Activated naive CD4-positive, alpha-beta T cell treated with anti-CD3 and anti-CD28 coated beads for 36 hours (primary cell): ENCODE data around the gene ADCY1. TPM values are rescaled to one million over a fixed set of nuclear protein-coding genes. Genes with fewer than 3 reads are reported as not detected.

Experiments
- CTCF ChIA-PET: fragments of 350-600 bp; sonication (Branson Sonifier 250); formaldehyde crosslinking; loops from one replicate; lab custom pipeline; 2021; ENCODE audit warnings: antibody characterized with exemption; lab: Charles Lee
- DNase-seq: peaks from one replicate; pipeline ENCODE4 v3.0.0-alpha.2; 2020
- H3K27ac Mint-ChIP-seq: one replicate; pipeline ENCODE4 v1.8.0; 2021; ENCODE audit warnings: mild to moderate bottlenecking, mixed read lengths
- H3K27me3 Mint-ChIP-seq: one replicate; pipeline ENCODE4 v1.8.0; 2021; ENCODE audit warnings: low read depth, mixed read lengths
- H3K36me3 Mint-ChIP-seq: one replicate; pipeline ENCODE4 v1.8.0; 2021; ENCODE audit warnings: low read depth, mixed read lengths
- H3K4me1 Mint-ChIP-seq: one replicate; pipeline ENCODE4 v1.8.0; 2021; ENCODE audit warnings: low read depth, mixed read lengths
- H3K4me3 Mint-ChIP-seq: one replicate; pipeline ENCODE4 v1.8.0; 2021; ENCODE audit warnings: mild to moderate bottlenecking, moderate library complexity, mixed read lengths
- H3K9me3 Mint-ChIP-seq: one replicate; pipeline ENCODE4 v1.8.0; 2021; ENCODE audit warnings: mixed read lengths
- intact Hi-C: fragments of 100-400 bp; cut with micrococcal nuclease; formaldehyde crosslinking; loops from one replicate; pipeline ENCODE4 v1.15.1; 2023
- total RNA-seq, 2 experiments: library from RNA; stranded (reverse); gene quantifications; one replicate each; pipeline ENCODE4 v1.2.3, GENCODE V29; 2021

Gene ADCY1
- total RNA-seq, 2 experiments from 2014 or later, result 0.29 to 0.30 TPM

DNA sequence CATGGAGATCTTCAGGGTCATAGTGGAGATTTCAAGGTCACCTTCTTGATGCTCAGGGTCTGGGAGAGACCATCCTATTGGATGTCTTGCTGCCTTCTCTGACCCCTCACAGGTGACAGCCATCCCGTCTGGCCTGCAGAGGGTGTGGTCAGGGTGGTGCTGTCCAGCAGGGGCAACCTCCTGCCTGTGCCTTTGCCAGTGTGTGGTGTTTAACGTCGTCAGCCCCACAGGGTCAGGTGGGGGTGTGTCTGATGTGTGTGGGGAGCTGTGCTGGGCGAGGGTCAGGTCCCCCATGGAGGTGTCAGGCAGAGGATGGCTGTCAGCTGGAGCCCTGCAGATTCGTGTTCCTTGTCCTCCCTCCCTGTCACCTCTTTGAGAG lies 16.5 kb downstream of the ADCY1 start:
- Mint-ChIP-seq H3K9me3 (no peaks in the 10 kb centered on the region), H3K27ac (no peak overlapping the region), H3K27me3 (no peaks in the 10 kb centered on the region), H3K4me3 (no peak overlapping the region), H3K4me1 (no peaks in the 10 kb centered on the region), H3K36me3 (no peaks in the 10 kb centered on the region)
- intact Hi-C loops, result loop anchor here (10.0 kb wide), 1 partner anchor 264 kb away; no protein-coding TSS in a partner anchor
- DNase-seq, result no peak
- CTCF ChIA-PET, result no interaction called here

DNA sequence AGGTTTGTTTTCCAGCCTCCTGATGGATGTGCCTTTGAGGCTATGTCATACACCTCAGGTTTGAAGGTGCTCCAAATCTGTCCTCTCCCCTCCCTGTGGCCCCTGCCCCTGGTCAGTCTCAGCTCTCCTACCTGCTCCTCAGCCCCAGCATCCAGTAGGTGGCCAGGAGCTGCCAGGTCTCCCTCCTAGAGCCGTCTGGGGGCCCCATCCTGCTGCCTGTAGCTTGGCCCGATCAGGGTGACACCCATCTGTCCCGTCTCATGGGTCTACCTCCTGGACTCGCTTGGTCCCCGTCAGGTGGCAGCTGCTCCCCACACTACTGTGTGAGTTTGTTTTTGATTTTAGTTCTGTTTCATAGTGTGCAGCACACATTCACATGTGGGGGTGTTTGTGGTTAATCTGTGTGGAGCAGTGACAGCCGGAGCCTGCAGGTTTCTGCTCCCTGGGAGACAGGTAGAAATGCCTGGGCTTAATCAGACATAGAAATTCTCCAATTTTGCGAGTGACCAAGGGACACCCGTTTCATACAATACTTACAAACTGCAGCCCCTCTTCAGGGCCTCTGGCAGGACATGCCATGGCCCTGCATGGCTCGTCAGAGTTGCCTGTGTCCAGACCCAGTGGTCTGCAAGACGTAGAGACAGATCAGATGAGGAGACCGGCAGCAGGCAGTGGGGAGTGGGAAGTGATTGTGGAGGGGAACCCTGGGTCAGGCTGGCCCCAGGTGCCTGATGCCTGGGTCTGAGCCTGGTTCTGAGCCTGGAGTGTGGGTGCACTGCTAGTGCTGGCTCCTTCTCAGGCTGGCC lies 17.1 kb downstream of the ADCY1 start:
- Mint-ChIP-seq H3K9me3 (no peaks in the 10 kb centered on the region), H3K4me3 (no peak overlapping the region), H3K27me3 (no peaks in the 10 kb centered on the region), H3K36me3 (no peaks in the 10 kb centered on the region), H3K27ac (no peak overlapping the region), H3K4me1 (no peaks in the 10 kb centered on the region)
- DNase-seq, result no peak
- intact Hi-C loops, result loop anchor here (10.0 kb wide), 1 partner anchor 263 kb away; no protein-coding TSS in a partner anchor
- CTCF ChIA-PET, result no interaction called here

DNA sequence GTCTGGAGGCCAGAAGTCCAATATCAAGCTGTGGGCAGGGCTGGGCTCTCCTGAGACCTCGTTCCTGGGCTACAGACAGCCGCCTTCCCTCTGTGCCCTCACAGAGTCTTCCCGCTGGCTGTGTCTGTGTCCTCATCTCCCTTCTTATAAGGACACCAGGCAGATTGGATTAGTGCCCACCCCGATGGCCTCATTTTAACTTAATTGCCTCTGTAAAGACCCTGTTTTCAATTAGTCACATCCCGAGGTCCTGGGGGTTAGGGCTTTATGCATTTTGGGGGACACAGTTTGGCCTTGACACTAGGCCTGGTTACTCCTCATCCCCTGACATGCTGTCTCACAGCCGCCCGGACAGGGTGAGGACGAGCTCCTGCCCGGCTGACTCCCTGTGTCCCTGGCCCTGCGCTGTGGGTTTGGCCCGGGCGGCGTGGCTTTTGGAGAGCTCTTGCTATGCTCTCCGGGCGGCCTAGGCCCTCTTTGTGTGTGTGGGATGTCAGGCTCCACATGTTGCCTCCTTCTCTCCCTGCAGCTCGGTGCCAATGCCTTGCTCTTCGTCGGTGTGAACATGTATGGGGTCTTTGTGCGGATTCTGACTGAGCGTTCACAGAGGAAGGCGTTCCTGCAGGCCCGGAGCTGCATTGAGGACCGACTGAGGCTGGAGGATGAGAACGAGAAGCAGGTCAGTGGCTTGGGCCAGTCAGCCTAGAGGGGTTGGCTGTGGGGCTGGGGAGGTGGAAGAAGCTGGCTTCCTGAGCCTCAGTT lies 18.2 kb downstream of the ADCY1 start:
- CTCF ChIA-PET, result no interaction called here
- intact Hi-C loops, result loop anchor here (10.0 kb wide), 1 partner anchor 262 kb away; no protein-coding TSS in a partner anchor
- Mint-ChIP-seq H3K36me3 (no peaks in the 10 kb centered on the region), H3K27ac (no peak overlapping the region), H3K4me1 (no peaks in the 10 kb centered on the region), H3K4me3 (no peak overlapping the region), H3K9me3 (no peaks in the 10 kb centered on the region), H3K27me3 (no peaks in the 10 kb centered on the region)
- DNase-seq, result no peak

DNA sequence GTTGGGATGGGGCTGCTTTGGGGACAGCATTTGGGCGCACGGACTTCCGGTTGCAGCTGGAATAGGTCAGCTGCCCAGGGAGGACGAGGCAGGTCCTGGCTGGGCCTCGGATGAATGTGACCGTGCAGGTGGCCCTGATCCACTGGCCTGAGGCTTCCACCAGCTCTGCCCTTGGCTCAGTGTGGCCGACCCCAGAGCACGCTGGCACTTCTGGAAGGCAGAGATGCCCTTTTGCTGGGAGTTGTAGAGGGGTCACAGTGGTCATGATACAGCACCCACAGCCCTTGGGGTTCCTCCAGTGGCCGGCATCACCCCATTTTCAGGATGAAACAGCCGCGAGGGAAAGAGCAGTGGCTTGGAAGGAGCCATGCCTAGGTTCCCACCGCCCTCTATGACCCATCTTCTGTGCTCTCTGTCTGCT lies 19.0 kb downstream of the ADCY1 start:
- Mint-ChIP-seq H3K9me3 (no peaks in the 10 kb centered on the region), H3K27ac (no peak overlapping the region), H3K4me3 (no peak overlapping the region), H3K4me1 (no peaks in the 10 kb centered on the region), H3K36me3 (no peaks in the 10 kb centered on the region), H3K27me3 (no peaks in the 10 kb centered on the region)
- no peak for DNase-seq
- intact Hi-C loops, result loop anchor here (10.0 kb wide), 1 partner anchor 262 kb away; no protein-coding TSS in a partner anchor
- CTCF ChIA-PET, result no interaction called here

DNA sequence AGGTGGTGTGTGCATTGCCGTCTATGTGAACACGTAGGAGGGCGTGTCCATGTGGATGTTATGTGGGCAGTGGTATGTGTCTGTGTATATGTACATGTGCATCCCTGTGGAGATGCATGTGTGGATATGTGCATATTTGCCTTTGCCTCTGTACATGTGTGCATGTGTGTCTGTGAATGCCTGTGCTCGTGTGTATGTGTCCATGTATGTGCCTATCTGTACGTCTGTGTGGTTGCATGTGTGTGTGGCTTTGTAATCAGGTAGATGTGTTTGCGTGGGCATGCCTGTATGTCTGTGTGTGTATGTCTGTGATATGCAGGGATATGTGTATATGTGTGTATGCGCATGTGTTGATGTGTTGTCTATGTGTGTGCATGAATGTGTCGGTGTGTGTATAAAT lies 19.7 kb downstream of the ADCY1 start:
- H3K4me3 Mint-ChIP-seq, result no peak overlapping the region

DNA sequence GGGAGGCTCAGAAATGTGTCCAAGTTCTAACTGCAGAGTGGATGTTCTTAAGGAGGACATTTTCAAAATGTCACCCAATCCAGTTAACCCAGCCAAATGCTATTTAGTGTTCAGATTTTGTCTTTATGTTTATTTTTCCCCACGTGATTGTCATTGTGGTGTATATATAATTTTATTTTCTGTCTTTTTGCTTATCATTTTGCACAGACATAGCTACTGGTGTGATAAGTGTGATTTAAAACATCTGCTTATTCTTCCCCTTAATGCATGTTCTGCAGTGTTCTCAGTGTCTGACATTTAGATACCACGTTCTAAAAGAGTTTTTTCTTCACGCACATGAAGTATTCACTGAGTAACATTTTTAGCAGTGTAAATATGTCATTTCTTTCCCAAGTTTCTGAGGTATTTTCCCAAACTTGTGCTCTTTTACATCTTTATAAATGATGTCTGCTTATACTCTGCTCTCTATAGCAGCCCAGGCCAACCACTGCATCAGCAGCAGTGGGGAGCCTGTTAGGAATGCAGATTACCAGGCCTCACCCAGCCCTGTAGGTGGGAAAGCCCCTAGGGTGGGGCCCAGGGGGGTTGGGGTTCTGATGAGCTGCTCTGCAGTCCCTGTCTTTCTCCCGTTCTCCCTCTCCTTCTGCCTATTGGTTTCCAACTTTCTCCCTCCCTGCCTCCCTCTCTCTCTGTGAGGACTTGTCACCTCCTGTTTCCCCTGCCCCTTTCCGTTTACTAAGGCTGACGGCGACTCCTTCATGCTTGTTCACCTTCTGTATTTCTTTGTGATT lies 20.8 kb downstream of the ADCY1 start:
- no peaks in the 10 kb centered on the region for H3K27me3 Mint-ChIP-seq
- no peaks in the 10 kb centered on the region for H3K9me3 Mint-ChIP-seq
- DNase-seq, result no peak
- H3K36me3 Mint-ChIP-seq, result no peaks in the 10 kb centered on the region
- H3K4me3 Mint-ChIP-seq, result no peak overlapping the region
- intact Hi-C loops, result loop anchor here (10.0 kb wide), 1 partner anchor 260 kb away; no protein-coding TSS in a partner anchor
- no peaks in the 10 kb centered on the region for H3K4me1 Mint-ChIP-seq
- H3K27ac Mint-ChIP-seq, result no peak overlapping the region
- CTCF ChIA-PET, result no interaction called here

More for the DNA sequence above, 19.7 kb downstream of the ADCY1 start:
- CTCF ChIA-PET, result no interaction called here
- no peaks in the 10 kb centered on the region for H3K27me3 Mint-ChIP-seq
- H3K27ac Mint-ChIP-seq, result no peak overlapping the region
- H3K9me3 Mint-ChIP-seq, result no peaks in the 10 kb centered on the region
- no peaks in the 10 kb centered on the region for H3K4me1 Mint-ChIP-seq
- DNase-seq, result no peak
- no peaks in the 10 kb centered on the region for H3K36me3 Mint-ChIP-seq
- intact Hi-C loops, result loop anchor here (10.0 kb wide), 1 partner anchor 261 kb away; no protein-coding TSS in a partner anchor

DNA sequence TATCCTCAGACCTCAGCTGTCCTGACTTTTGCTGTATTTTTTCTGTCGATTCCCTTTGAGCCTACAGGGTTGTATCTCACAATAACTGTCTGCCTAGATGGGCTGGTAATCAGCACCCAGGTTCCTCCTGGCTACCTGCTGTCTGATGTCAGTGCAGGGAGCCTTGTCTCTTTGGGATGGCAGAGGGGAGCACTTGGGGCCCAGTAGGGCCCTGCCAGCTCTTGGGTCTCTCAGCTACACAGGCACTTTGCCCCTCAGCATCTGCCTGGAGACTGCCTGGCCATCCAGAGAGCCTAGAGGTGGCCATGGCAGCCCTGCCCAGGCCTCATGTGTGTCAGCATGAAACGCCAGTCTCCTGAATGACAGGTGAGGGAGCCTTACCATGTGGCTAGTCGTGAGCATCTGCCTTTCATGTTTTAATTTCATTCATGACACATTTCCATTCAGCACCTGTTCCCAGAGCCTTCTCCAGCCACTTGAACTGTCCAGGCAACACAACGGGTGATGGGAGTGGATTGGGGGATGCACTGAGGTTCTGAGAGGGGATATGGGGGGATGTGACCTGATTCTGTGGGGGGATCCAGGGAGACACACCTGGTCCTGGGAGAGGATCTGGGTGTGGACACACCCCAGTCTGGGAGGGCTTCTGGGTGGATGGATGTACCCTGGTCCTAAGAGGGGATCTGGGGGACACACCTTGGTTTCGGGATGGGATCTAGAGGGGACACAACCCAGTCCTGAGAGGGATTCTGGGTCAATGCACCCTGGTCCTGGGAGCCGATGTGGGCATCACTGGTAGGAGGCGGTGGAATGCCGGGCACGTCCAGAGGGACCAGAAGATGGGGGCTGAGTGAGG lies 21.9 kb downstream of the ADCY1 start:
- DNase-seq, result no peak
- intact Hi-C loops, result loop anchor here (10.0 kb wide), 1 partner anchor 259 kb away; no protein-coding TSS in a partner anchor
- CTCF ChIA-PET, result no interaction called here

DNA sequence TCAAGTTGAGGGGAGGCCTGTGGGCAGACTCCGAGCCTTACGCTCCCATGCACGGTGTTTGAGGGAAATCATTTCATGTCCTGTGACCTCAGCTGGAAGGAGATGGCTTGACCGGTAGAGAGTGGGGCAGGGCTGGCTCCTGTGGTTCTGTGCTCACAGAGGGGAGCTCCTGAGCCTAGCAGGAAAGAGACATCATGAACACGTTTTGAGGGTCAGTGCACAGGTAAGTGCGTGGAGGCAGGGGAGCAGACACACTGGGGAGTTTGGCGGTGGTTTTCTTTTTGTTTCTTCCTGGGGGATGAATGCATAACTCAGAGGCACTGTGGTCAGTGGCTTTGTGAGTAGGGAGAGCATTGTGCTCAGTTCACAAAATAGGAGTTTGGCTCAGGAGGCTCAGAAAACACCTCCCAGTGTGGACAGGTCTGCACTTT lies 22.5 kb downstream of the ADCY1 start:
- no peak for DNase-seq
- no peaks in the 10 kb centered on the region for H3K4me1 Mint-ChIP-seq
- no peak overlapping the region for H3K27ac Mint-ChIP-seq
- H3K4me3 Mint-ChIP-seq, result no peak overlapping the region
- CTCF ChIA-PET, result no interaction called here
- no peaks in the 10 kb centered on the region for H3K36me3 Mint-ChIP-seq
- H3K9me3 Mint-ChIP-seq, result no peaks in the 10 kb centered on the region
- intact Hi-C loops, result loop anchor here (10.0 kb wide), 1 partner anchor 258 kb away; no protein-coding TSS in a partner anchor
- no peaks in the 10 kb centered on the region for H3K27me3 Mint-ChIP-seq

More for the DNA sequence above, 21.9 kb downstream of the ADCY1 start:
- Mint-ChIP-seq H3K4me3 (no peak overlapping the region), H3K9me3 (no peaks in the 10 kb centered on the region), H3K36me3 (no peaks in the 10 kb centered on the region), H3K27me3 (no peaks in the 10 kb centered on the region), H3K27ac (no peak overlapping the region), H3K4me1 (no peaks in the 10 kb centered on the region)

DNA sequence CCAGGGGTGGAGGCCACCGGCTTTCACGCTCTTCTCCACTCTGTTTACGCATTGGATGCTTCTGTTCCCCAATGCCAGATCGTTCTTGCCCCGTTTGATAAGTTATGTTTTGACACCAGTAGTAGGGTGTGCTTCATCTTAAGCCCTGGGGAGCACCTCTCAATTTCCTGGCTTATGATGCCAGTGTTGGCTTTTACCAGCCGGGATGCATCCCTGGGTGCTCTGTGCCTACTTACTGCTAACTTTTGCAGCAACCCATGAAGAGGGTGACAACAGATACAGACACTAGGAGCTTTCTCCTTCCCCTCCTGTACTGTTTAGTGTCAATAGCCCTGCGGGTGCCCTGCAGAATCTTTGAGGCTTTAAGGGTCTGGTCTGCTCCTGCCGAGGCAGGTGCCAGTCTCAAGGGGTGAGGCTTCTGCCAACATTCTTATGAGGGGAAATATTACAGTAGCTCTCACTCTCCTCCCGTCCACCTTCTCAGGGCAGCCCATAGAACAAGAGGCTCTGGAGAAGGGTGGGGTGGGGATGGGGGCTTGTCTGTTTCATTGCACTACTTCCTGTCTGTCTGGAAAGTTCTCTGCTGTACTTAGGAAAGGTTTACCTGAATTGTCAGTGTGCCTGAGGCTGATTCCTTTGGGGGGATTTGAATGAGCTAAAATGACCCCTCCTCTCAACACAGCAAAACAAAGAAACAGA lies 23.3 kb downstream of the ADCY1 start:
- Mint-ChIP-seq H3K4me1 (no peaks in the 10 kb centered on the region), H3K27ac (no peak overlapping the region), H3K36me3 (no peaks in the 10 kb centered on the region), H3K27me3 (no peaks in the 10 kb centered on the region), H3K9me3 (no peaks in the 10 kb centered on the region), H3K4me3 (no peak overlapping the region)
- no peak for DNase-seq
- intact Hi-C loops, result loop anchor here (10.0 kb wide), 1 partner anchor 257 kb away; no protein-coding TSS in a partner anchor
- CTCF ChIA-PET, result no interaction called here

DNA sequence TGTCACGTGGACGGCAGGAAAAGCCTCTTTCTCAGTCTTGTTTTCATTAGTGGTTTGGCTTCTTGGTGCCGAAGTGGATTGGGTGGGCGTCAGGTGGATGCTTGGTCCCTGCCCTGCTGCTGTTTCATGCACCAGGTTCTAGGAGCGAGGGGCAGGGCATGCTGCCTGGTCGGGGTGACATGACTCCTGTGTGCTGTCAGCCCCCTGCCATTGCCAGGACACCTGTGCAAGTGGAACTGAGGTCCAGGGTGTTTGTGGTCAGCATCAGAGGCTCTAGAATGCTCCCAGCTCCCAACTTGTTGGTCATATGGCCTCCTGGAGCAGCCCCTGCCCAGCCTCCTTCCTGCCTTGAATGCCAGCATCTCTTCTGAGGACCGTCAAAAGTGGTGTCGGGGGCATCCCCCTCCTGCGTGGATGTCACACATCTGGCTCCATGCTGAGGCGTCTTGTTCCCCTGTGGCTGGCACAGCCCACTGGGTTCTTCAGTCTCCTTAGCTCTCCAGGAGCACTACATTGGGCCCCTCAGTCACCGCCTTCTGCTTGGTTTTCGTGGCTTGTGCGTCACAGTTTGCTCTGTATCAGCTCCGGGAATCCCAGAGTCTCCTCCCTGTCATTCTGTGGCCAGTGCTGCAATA lies 24.8 kb downstream of the ADCY1 start:
- intact Hi-C loops, result loop anchor here (10.0 kb wide), 1 partner anchor 256 kb away; no protein-coding TSS in a partner anchor
- H3K36me3 Mint-ChIP-seq, result no peaks in the 10 kb centered on the region
- no peaks in the 10 kb centered on the region for H3K27me3 Mint-ChIP-seq
- no peak for DNase-seq
- no peaks in the 10 kb centered on the region for H3K9me3 Mint-ChIP-seq
- no peak overlapping the region for H3K27ac Mint-ChIP-seq
- CTCF ChIA-PET, result no interaction called here
- H3K4me3 Mint-ChIP-seq, result no peak overlapping the region
- no peaks in the 10 kb centered on the region for H3K4me1 Mint-ChIP-seq
